ENCODE data around the gene CRELD2. TPM values are rescaled to one million over a fixed set of nuclear protein-coding genes. Genes with fewer than 3 reads are reported as not detected.
A peak's percentile ranks its signal among the peaks of the same experiment; 100 is the strongest.

Gene CRELD2
- total RNA-seq, 1 donor from 2014 or later: 43.8 TPM

- no peak for TF ChIP-seq CTCF (conservative IDR thresholded peaks at IDR 0.05)
- peak; percentile 7 for DNase-seq (ENCODE audit: low read depth, low spot score)
- peaks cover 16% of the 10 kb centered on the region for H3K4me1 Mint-ChIP-seq
These were observed 53.1 kb downstream of the CRELD2 start for GRCh38 chr22:49971232-49972162.

GRCh38 chr22:49972163-49973017 lies 54.0 kb downstream of the CRELD2 start:
- no peaks in the 10 kb centered on the region for H3K36me3 Mint-ChIP-seq (ENCODE audit: low read depth)
- peaks cover 26% of the 10 kb centered on the region for H3K27me3 Mint-ChIP-seq (ENCODE audit: low read depth)
- DNase-seq (ENCODE audit: low read depth, low spot score): peak; percentile 1
- H3K9me3 Mint-ChIP-seq: no peaks in the 10 kb centered on the region
- no peak for TF ChIP-seq CTCF (conservative IDR thresholded peaks at IDR 0.05)
- no peak overlapping the region for H3K27ac Mint-ChIP-seq (ENCODE audit: unreplicated experiment)
- H3K4me1 Mint-ChIP-seq: peaks cover 20% of the 10 kb centered on the region
- no peak overlapping the region for H3K4me3 Mint-ChIP-seq

More at GRCh38 chr22:49971232-49972162, 53.1 kb downstream of the CRELD2 start:
- peaks cover 20% of the 10 kb centered on the region for H3K27me3 Mint-ChIP-seq (ENCODE audit: low read depth)
- no peaks in the 10 kb centered on the region for H3K36me3 Mint-ChIP-seq (ENCODE audit: low read depth)
- H3K9me3 Mint-ChIP-seq: no peaks in the 10 kb centered on the region
- H3K4me3 Mint-ChIP-seq: peak overlapping the region; percentile 81
- H3K27ac Mint-ChIP-seq (ENCODE audit: unreplicated experiment): no peak overlapping the region

- H3K9me3 Mint-ChIP-seq: no peaks in the 10 kb centered on the region
These were observed 54.9 kb downstream of the CRELD2 start for GRCh38 chr22:49973018-49973961.

GRCh38 chr22:49975543-49976389 lies 57.3 kb downstream of the CRELD2 start:
- TF ChIP-seq CTCF (conservative IDR thresholded peaks at IDR 0.05): no peak
- DNase-seq (ENCODE audit: low read depth, low spot score): peak; percentile 9
- Mint-ChIP-seq H3K27me3 (ENCODE audit: low read depth) (peaks cover 36% of the 10 kb centered on the region), H3K9me3 (peaks cover 3% of the 10 kb centered on the region), H3K27ac (ENCODE audit: unreplicated experiment) (no peak overlapping the region), H3K36me3 (ENCODE audit: low read depth) (peaks cover 3% of the 10 kb centered on the region), H3K4me1 (peaks cover 11% of the 10 kb centered on the region), H3K4me3 (no peak overlapping the region)

More at GRCh38 chr22:49973018-49973961, 54.9 kb downstream of the CRELD2 start:
- Mint-ChIP-seq H3K36me3 (ENCODE audit: low read depth) (no peaks in the 10 kb centered on the region), H3K4me3 (no peak overlapping the region), H3K4me1 (peaks cover 15% of the 10 kb centered on the region), H3K27me3 (ENCODE audit: low read depth) (peaks cover 26% of the 10 kb centered on the region), H3K27ac (ENCODE audit: unreplicated experiment) (no peak overlapping the region)
- DNase-seq (ENCODE audit: low read depth, low spot score): no peak
- TF ChIP-seq CTCF (conservative IDR thresholded peaks at IDR 0.05): no peak

All from neural crest cell (in vitro differentiated cells).